ENCODE measurements around the gene RTF2.

The RTF2 gene

GRCh38 chr20:56439771-56440291 lies 28.6 kb upstream of the RTF2 start:
- peak; percentile 58 for DNase-seq

GRCh38 chr20:56440346-56441007 lies 27.9 kb upstream of the RTF2 start:
- no peak for DNase-seq

GRCh38 chr20:56442389-56443365 lies 25.8 kb upstream of the RTF2 start:
- peak; percentile 73 for DNase-seq

GRCh38 chr20:56443654-56444540 lies 24.5 kb upstream of the RTF2 start:
- no peak for DNase-seq

DNA sequence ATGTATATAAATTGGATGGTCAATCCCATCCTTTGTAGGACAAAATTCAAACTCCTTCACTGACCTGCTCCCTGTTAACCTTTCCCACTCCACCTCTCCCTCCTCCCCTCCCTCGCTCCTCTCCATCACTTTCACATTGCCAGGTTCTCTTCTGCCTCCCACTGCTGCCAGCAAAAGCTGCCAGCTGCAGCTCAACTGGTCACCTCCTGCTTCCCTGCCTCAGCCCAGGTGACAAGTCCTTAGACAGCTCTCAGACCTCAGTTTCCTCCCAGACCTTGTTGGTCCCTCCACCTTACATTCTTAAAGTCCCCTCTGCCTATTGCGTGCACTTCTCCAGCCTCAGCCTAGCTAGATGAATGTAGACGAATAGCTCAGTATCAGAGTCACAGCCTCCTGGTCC lies 23.3 kb upstream of the RTF2 start:
- DNase-seq: no peak

DNA sequence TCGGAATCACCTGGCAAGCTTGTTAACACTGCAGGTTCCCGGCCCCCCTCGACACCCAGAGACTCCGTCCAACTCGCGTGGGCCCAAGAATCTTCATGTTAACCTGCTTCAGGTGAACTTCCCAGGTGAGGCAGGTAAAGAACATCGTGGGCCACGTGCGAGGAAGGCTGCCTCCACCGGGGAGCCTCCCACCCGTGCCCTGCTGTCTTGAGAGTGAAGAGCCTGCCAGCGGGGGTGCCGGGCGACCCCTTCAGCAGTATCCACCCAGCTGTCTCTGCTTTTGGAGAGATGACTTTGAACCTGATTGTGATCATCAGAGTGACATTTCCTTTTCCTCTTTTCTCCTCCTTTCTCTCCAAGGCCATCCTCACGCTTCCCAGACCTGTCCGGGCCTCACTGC lies 22.9 kb upstream of the RTF2 start:
- no peak for DNase-seq

GRCh38 chr20:56447227-56447626 lies 21.2 kb upstream of the RTF2 start:
- no peak for DNase-seq

DNA sequence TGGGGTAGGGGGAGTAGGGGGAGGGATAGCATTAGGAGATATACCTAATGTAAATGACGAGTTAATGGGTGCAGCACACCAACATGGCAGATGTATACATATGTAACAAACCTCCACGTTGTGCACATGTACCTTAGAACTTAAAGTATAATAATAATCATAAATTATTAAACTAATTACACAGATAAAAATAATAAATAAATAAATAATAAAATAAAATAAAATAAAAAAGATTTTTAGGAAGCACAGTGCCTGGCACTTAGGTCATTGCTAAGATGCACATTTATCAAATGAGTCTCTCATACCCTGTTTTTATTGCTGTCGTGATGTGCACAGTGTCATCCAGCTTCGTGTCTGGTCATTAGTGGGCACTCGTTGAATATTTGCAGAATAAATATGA lies 19.0 kb upstream of the RTF2 start:
- no peak for DNase-seq

GRCh38 chr20:56451056-56451765 lies 17.2 kb upstream of the RTF2 start:
- peak; percentile 85 for DNase-seq

DNA sequence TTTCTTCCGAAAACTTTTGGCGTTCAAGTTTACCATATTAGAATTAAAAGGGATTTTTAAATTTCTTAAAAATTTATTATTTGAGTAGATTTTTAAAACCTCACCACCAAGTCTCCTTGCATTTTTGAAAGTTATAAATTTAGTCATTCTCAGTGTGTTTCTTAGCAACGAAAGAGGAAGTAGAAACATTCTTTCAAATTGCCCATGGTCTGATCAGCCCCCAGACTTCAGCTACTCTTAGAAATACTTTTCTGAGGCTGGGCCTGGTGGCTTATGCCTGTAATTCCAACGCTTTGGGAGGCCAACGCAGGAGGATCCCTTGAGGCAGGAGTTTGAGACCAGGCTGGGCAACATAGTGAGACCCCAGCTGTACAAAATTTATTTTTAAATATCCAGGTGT lies 15.1 kb upstream of the RTF2 start:
- peak; percentile 85 for DNase-seq

DNA sequence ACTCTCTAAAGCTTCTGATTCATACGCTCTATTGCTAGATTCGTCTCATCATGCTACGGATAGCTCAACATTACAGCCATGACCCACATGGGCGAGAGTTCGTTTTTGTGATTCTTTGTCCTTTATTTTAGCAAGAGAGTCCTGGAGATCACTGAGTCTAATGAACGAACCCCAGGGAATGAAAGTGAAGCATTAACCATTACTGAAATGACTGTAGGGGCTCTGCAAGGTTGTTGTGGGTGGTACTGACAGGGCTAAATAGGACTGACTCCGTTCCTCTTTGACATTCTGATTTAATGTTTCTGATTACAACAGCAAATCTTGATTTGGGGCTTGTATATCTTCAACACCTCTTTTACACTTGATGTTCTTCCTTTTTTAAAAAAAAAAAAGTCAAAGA lies 13.7 kb upstream of the RTF2 start:
- no peak for DNase-seq

GRCh38 chr20:56458206-56458821 lies 10.1 kb upstream of the RTF2 start:
- no peak for DNase-seq

GRCh38 chr20:56460459-56460858 lies 8.0 kb upstream of the RTF2 start:
- no peak for DNase-seq

- no peak for DNase-seq
Observed at GRCh38 chr20:56461576-56461975, 6.9 kb upstream of the RTF2 start.

- DNase-seq: peak; percentile 91
Observed at GRCh38 chr20:56463428-56463827, 5.0 kb upstream of the RTF2 start.

- peak; percentile 91 for DNase-seq
Observed at GRCh38 chr20:56465997-56466396, 2.4 kb upstream of the RTF2 start.

GRCh38 chr20:56467968-56468315 lies 485 bp upstream of the RTF2 start:
- peak; percentile 37 for DNase-seq

GRCh38 chr20:56469077-56469449 lies 636 bp downstream of the RTF2 start:
- DNase-seq: no peak

- DNase-seq: peak; percentile 62
Observed at GRCh38 chr20:56483970-56484369, 15.5 kb downstream of the RTF2 start.

DNA sequence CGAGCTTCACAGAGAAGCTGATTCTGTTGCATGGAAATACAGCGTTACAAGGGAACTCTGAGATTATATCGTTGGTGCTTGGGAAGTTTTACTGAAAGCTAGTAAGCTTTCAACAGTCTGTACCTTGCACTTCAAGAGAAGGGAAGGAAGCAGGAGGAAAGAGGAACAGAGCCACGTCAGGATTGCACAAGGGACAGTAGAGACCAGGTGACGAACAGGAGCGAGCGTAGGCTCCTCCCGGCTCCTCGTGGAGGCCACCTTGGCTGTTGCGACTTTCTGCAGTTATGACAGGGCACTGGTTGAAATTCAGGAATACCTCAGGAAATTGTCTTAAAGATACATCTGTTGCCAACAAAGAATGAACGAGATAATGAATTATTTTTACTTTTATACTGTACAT lies 18.8 kb downstream of the RTF2 start:
- no peak for DNase-seq

DNA sequence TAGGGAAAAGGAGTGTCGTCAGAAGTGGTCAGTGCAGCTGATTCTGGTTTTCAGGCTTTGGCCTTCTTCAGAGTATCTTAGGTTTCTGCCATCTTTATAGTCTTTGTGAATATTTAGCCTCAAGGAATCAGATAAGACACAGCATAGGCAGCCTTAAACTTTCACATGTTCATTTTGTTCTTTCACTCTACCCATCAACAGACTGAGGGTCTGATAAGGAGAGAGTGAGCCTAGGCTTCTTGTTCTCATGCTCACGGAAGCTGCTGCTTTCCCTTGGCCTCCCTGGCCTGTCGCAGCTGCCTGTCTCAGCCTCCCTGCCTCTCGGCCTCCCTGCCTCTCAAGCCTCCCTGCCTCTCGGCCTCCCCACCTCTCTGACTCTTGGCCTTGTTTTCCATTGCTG lies 20.1 kb downstream of the RTF2 start:
- DNase-seq: no peak

DNA sequence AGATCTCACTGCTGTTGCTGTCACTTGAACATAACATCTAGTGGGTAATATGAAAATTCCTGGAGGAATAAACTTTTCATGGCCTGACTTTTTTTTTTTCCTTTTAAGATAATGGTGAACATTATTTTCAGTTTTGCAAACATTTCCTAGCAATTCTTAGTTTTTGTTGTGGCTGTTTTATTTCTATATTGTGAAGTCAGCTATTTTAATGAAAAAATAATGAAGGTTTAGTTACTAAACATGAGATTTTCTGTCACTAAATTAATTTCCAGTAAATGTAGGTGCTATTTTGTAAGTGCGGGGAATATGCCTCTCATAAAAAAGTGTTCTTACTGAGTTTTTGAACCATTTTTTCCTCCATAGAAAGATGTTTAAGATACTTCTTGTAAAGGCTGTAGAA lies 32.7 kb downstream of the RTF2 start:
- DNase-seq: no peak
